PC-3 (cell line): ENCODE results near the gene UMAD1.

Source experiments
- CTCF ChIP-seq: fragments of 300-600 bp; sonication (generic); conservative IDR thresholded peaks from 2 replicates; pipeline ENCODE4 v1.5.1; 2017; ENCODE audit warnings: antibody characterized with exemption, low read depth, mild to moderate bottlenecking, low read length
- EZH2 ChIP-seq: fragments of 300-600 bp; sonication (generic); IDR thresholded peaks from one replicate; pipeline ENCODE4 v1.6.1; 2017; ENCODE audit warnings: antibody characterized with exemption, mild to moderate bottlenecking, low read length; ENCODE audit not compliant: unreplicated experiment

GRCh38 chr7:7654964-7655715 lies 14.6 kb downstream of the UMAD1 start:
- TF ChIP-seq CTCF: no peak
- TF ChIP-seq EZH2: no peak
